ENCODE data around the gene TAC1. TPM values are rescaled to one million over a fixed set of nuclear protein-coding genes. Genes with fewer than 3 reads are reported as not detected.

Gene TAC1
- total RNA-seq, 3 donors from 2014 or later, result 0.32 to 5.9 (median 2.8) TPM

GRCh38 chr7:97748482-97748881 is 16.6 kb downstream of the TAC1 start:
- TF ChIP-seq POLR2AphosphoS5 (IDR thresholded peaks at IDR 0.05) (no peak), CTCF (IDR thresholded peaks at IDR 0.05) (no peak), POLR2A (IDR thresholded peaks at IDR 0.05) (no peak)
- Histone ChIP-seq H3K36me3 (no peaks in the 10 kb centered on the region), H3K4me3 (no peak overlapping the region), H3K4me1 (no peaks in the 10 kb centered on the region), H3K27me3 (no peaks in the 10 kb centered on the region), H3K9me3 (no peaks in the 10 kb centered on the region), H3K27ac (no peak overlapping the region)
- no peak for DNase-seq (ENCODE audit: low spot score in 2 of 2)
- intact Hi-C loops (cut with DNase I; ENCODE audit: low total_unique reads), result no loop called here

- no peaks in the 10 kb centered on the region for H3K36me3 ChIP-seq
- no peaks in the 10 kb centered on the region for H3K27me3 ChIP-seq
- TF ChIP-seq CTCF (IDR thresholded peaks at IDR 0.05) (no peak), POLR2A (IDR thresholded peaks at IDR 0.05) (no peak), POLR2AphosphoS5 (IDR thresholded peaks at IDR 0.05) (no peak)
- H3K27ac ChIP-seq, result no peak overlapping the region
- no peak for DNase-seq (ENCODE audit: low spot score in 2 of 2)
- H3K9me3 ChIP-seq, result no peaks in the 10 kb centered on the region
- H3K4me1 ChIP-seq, result no peaks in the 10 kb centered on the region
- no peak overlapping the region for H3K4me3 ChIP-seq
- intact Hi-C loops (cut with DNase I; ENCODE audit: low total_unique reads), result no loop called here
Measured at GRCh38 chr7:97751566-97751965, 19.7 kb downstream of the TAC1 start.

- no peaks in the 10 kb centered on the region for H3K4me1 ChIP-seq
- no peak for DNase-seq (ENCODE audit: low spot score in 2 of 2)
- no peaks in the 10 kb centered on the region for H3K36me3 ChIP-seq
- H3K4me3 ChIP-seq, result no peak overlapping the region
- TF ChIP-seq POLR2AphosphoS5 (IDR thresholded peaks at IDR 0.05), result no peak
- TF ChIP-seq POLR2A (IDR thresholded peaks at IDR 0.05), result no peak
- TF ChIP-seq CTCF (IDR thresholded peaks at IDR 0.05), result no peak
- intact Hi-C loops (cut with DNase I; ENCODE audit: low total_unique reads), result no loop called here
- H3K27me3 ChIP-seq, result no peaks in the 10 kb centered on the region
- H3K27ac ChIP-seq, result no peak overlapping the region
- no peaks in the 10 kb centered on the region for H3K9me3 ChIP-seq
Measured at GRCh38 chr7:97752215-97752614, 20.3 kb downstream of the TAC1 start.

- H3K9me3 ChIP-seq, result no peaks in the 10 kb centered on the region
- intact Hi-C loops (cut with DNase I; ENCODE audit: low total_unique reads), result no loop called here
- H3K36me3 ChIP-seq, result no peaks in the 10 kb centered on the region
- no peaks in the 10 kb centered on the region for H3K27me3 ChIP-seq
- H3K27ac ChIP-seq, result no peak overlapping the region
- no peaks in the 10 kb centered on the region for H3K4me1 ChIP-seq
- H3K4me3 ChIP-seq, result no peak overlapping the region
- TF ChIP-seq POLR2A (IDR thresholded peaks at IDR 0.05) (no peak), POLR2AphosphoS5 (IDR thresholded peaks at IDR 0.05) (no peak), CTCF (IDR thresholded peaks at IDR 0.05) (no peak)
- no peak for DNase-seq (ENCODE audit: low spot score in 2 of 2)
Measured at GRCh38 chr7:97757824-97758223, 25.9 kb downstream of the TAC1 start.

GRCh38 chr7:97770850-97771249 is 39.0 kb downstream of the TAC1 start:
- no peak overlapping the region for H3K4me3 ChIP-seq
- no peak for DNase-seq (ENCODE audit: low spot score in 2 of 2)
- no peaks in the 10 kb centered on the region for H3K36me3 ChIP-seq
- H3K9me3 ChIP-seq, result no peaks in the 10 kb centered on the region
- no peak for TF ChIP-seq POLR2AphosphoS5 (IDR thresholded peaks at IDR 0.05)
- TF ChIP-seq POLR2A (IDR thresholded peaks at IDR 0.05), result no peak
- TF ChIP-seq CTCF (IDR thresholded peaks at IDR 0.05), result no peak
- H3K27me3 ChIP-seq, result no peaks in the 10 kb centered on the region
- intact Hi-C loops (cut with DNase I; ENCODE audit: low total_unique reads), result no loop called here
- H3K4me1 ChIP-seq, result no peaks in the 10 kb centered on the region
- H3K27ac ChIP-seq, result no peak overlapping the region
